HG03064 (cell line): ENCODE measurements around the gene PHLDA3.
"Not testable (repeated sequence)": the region's sequence is repeated elsewhere in the genome, so short reads cannot be mapped to it uniquely, and the experiment has no call there.

Experiments
- ATAC-seq: cut with Tn5 transposase; IDR thresholded peaks from one replicate; pipeline ENCODE4 v1.9.1; 2021; ENCODE audit warnings: low read depth; ENCODE audit not compliant: unreplicated experiment

The PHLDA3 gene

DNA sequence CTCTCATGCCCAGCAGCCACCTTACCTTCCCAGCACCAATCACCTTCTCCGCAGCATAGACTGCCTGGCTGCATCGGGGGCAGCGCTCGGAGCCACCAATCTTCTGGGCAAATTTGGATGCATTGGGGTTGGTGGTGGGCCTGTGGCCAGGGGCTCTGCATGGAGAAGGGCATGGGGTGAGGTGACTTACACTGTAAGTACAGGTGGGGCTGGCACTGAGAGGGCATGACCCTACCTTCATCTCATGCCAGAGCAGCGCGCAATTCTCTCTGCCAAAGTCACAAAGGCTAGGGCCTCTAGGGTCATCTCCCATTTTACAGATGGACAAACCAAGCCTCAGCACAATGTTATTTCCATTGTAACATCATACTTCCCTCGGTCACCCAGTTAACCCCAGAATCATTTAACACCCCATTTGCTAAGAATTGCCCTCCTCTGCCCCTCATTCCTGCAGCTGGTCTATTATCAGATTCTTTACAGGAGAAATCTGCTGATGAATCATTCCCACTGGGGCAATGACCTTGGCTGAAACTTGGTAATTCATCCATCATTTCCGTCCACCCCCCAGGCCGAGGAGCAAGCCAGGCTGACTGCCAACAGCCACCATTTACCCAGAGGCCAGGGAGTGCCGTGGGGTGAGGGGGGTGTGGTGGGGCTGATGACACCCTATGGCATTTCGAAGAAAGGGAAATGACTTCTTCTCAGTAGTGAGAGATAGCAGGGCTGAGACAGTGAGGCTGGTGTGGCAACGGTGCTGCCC lies 20.0 kb upstream of the PHLDA3 start:
- ATAC-seq: no peak

DNA sequence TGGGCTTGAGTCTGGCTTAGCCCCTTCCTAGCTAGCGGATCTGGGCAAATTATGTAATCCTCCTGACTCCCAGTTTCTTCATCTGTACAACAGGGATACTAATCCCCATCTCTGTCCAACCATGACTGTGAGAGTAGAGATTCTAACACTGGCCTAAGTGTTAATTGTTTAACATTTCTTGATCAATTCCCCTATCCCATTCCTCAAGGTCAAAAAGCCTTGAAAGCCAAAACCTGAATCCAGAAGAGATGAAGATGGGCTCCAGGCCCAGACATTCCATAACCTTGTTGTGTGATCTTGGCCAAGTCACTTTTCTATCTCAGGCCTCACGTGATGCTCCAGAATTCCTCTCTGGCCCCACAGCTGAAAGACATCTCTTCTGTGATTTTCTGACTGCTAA lies 18.8 kb upstream of the PHLDA3 start:
- no peak for ATAC-seq

DNA sequence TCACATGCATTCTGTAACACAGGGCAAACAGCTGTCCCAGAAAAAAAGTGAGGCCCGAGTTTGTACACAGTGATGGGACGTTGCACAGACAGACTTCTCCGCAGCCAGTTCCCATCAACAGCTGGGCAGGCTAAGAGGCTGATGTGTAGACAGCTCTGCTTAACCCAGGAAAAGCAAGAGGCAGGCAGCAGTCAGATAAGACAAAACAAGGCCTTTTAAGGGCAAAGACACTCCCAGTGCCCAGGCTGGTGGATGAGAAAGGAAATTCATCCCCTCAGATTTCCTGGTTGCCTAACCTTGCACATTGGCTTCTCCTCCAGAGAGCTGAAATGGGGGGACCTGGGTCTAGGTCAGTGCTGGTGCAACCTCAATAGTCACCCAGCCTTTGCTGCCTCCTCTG lies 17.2 kb upstream of the PHLDA3 start:
- ATAC-seq: no peak

DNA sequence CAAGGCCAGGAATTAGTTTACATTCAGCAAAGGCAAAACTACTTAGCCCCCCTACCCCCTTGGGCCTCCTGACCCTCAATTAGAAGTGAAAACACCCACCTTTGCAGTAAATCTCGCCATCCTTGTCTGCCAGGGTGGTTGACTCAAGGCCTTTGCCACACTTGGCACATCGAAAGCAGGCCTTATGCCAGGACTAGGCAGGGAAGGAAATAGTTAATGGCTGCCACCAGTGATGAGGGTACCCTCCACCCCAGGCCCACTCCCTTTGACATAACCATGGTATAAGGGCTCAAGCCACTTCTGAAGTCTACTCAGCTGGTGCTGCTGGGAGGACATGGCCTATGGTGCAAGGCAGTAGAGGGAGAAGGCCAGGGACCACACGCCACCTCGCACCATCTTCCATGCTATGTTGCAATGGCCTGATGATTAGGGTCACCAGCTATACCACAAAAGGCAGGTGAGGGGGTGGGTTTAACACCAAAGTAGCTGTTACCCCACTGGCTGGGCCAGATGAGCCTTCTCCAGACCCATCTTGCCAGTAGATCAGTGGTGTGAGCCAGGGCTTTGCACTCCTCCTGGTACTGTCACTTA lies 16.3 kb upstream of the PHLDA3 start:
- no peak for ATAC-seq

DNA sequence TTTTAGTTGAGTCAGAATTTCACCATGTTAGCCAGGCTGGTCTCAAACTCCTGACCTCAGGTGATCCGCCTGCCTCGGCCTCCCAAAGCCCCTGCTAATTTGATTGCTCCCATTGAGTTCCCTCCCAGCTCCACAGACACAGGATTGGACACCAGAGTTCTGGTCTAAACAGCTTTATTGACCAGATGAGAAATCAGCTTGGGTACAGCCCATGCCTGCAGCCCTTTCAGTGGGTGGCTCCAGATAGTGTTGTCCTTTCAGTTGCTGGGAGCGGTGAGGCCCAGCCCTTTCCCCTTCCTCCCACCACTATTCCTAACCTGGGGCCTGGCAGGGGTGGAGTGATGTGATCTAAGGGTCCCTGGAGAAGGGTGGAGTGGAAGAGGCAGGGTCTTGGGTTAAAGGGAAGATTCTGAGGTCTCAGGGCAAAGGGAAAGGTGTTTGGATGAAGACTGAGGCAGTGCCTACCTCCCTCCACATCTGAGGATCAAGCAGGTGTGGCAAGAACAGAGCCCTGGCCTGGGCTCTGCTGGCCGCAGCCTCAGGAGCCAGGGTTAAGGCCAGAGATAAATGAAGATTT lies 14.5 kb upstream of the PHLDA3 start:
- no peak for ATAC-seq

DNA sequence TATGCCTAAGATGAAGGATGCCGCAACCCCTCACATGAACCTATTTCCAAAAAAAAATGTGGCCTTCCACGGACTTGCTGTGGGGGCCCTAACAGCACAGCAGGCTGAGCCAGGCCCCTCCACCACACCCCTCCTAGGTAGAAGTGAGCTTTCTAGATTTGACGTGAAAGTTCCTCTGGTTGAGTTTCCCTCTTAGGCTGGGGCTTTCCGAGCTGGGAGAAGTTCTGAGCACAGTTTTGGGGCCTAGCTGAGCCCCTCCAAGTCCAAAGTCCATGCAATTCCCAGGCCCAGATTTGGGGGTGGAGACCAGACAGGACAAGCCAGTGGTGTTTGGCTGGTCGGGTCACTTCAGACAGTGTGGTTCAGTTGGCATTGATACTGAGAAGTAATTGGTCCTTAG lies 13.8 kb upstream of the PHLDA3 start:
- no peak for ATAC-seq

DNA sequence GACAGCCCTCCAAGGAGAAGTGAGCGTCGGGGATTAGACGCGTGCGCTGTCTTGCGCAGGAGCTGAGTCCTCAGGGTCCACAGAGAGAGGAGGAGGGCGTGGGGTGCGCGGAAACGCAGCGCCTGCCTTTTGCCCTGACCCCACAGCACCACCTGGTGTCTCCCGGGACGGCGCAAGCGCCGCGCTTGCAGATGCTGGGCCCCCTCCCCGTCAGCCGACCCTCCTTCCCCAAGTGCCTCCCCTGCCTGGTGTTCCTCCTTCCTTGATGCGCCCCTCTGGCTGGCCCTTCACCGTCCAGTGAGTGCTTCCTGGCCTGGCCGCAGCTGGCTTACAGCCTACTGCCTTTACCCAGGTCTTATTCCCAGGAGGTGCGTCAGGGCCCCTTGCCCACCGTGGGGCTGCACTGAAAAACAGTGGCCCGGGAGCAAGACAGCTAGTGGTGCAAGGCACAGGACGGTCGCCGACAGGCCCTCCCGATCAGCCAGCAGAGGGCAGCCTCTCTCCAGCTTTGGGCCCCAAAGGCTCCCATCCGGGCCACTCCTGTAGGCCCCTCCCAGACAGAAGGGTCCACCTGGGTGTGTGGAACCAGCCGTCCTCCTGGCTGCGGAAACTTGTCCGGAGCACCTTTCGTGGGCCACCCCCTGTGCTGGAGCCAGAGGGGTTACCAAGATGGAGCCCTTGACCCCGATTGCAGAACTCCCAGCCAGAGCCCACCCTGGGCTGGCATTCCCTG lies 12.9 kb upstream of the PHLDA3 start:
- peak; percentile 38 for ATAC-seq

DNA sequence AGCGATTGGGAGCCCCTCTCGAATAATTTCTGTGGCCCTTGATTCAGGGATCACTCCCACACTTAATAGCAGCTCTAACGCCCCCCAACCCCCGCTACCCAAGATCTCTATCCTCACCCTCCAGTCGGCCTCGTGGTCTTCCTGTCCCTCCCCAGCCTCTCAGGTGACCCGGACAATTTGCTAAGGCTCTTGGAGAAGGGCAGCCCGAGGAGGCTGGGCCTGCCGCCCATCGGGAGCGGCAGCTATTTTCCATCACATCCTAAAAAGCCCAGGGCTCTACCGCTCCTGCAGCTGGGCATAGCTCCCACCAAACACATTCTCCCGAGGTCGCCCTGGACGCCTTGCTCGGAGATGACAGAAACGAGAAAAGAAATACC lies 12.0 kb upstream of the PHLDA3 start:
- ATAC-seq: no peak

DNA sequence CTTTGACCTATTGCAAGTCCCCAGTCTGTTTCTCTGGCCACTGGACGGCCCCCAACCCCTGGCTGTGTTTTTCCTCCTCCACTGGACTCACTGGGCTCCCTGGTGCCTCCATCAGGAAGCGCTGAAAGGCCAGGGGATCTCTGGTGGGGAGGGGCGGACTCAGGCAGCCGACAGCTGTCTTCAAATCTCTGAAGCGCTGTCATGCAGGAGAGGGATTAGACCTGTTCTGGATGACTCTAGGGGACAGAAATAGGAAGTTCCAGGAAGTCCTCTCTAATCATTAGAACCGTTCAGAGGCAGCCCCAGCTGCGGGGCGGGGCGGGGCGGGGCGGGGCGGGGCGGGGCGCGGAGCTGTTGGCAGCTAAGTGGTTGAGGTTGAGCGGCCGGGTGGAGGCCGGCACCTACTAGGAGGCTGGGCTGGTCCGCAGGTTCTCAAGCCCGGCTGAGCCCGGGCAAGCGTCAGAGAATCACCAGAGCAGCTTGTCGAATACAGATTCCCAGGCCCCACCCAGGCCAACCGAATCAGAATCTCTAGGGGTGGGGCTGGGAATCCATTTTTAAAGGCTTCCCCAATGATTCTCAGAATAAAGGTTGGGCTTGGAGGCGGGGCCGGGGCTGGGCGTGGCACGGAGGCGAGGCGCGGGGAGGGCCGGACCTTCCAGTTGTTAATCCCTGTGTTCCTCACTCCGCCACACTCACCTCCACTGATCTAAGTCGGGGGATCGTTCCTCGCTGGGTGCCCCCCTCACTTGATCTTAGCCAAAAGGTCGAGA lies 11.4 kb upstream of the PHLDA3 start:
- peak; percentile 69 for ATAC-seq

DNA sequence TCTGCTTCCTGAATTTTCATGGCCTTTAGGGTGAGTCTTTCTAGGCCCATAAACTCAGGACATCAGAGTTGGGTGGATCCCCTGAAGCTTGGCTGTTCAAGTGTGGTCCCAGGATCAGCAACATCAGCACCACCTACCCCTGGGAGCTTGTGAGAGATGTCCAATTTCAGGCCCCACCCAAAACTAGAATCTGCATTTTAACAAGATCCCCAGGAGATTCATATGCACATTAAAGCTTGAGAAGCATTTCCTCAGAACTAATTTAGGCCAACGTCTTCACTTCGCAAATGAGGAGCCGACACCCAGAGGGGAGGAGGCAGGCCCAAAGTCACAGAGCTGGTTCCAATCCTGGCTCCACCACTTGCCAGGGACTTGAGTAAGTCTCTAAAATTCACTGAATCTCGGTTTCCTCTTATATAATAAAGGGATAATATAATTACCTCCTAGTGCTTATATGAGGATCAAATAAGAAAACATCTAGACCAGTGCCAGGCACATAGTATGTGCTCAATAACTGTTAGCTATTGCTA lies 10.3 kb upstream of the PHLDA3 start:
- ATAC-seq: no peak

DNA sequence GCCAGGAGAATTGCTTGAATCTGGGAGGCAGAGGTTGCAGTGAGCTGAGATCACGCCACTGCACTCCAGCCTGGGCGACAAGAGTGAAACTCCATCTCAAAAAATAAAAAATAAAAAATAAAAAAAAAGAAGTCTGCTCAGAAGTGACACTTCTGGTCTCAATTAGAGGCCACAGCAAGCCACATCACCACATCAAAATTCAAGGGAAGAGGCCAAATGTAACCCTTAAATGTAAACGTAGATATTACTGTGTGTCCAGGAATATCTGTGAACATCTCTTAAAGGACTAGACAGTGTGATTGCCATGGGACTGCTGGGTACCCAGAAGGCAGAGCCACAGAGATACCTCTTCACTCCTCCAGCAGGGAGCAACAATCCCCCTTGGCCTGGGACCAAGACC lies 9.7 kb upstream of the PHLDA3 start:
- not testable (repeated sequence) for ATAC-seq

DNA sequence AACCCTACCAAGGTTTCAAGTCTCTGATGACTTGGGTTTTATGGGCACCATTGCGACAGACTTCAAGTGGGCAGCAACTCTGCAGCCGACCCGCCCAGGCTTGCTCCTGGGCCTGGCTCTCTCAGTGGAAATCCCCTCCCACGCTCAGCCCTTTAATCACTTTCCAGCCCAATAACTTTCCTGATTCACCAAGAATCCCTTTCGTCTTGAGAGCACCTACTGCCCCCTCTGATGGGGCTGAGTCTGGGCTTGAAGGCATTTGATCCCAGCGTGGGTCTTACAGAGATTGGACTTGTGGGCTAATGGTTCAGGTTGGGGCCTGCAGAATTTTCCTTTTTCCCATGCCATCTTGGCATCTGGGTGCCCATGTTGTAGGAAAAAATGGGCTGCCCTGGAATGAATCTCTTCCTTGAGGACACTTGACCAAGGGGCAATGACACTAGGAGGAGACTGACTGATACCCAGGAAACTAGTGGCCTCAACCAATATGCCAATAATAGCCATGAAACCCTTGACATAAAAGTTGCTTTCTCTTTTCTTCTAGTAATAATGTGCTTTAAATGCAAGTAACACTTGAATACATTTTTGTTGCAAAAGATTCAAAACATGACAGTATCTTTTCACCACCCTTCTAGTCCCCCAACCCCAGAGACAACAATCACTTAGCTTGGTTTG lies 7.8 kb upstream of the PHLDA3 start:
- ATAC-seq: no peak

DNA sequence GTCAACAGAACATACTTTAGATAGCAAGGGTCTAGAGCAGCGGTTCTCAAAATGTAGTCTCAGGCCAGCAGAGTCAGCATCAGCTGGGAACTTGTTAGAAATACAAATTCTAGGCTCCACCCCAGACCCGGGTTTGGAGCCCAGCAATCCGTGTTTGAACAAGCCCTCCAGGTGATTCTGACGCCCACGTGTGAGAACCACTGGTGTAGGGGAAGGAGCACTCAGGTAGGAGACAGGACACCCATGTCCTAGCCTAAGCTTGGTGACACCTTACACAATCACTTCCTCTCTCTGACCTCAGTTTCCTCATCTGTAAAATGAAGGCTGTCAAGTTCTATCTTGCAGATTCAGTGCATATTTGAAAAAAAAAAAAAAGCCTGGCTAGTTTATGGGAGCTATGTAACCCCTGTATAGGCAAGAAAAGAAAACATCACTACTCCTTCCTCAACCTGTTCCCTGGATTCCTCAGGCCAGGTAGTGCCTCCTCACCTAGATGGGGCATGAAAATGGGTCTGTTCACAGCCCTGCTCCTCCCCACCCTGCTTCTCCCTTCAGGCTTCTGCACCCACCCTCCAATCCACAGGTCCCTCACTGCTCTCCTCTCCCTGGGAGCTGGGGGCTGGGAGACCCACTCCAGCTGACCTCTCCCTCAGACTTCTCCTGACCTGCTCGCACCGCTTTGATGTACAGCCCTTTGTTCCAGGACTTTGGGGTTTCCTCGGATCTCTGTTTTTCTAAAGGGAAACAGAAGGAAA lies 7.1 kb upstream of the PHLDA3 start:
- no peak for ATAC-seq

DNA sequence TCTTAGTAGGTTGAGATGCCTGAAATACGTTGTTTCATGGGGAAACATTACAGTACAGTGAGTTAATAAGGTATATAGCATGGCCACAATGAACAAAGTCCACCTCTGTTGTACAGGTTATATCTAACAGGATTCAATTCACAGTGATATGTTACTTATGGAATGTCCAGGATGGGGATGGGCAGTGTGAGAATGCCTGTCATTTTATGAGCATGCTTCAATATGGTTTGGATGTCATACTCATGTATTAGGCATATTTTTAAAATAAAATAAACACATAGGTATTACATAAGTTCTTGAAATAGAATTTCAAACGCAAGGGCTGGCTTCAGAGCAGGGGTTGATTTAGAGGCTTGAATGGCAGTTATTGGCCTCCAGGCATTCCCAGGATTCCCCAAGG lies 6.1 kb upstream of the PHLDA3 start:
- ATAC-seq: no peak

DNA sequence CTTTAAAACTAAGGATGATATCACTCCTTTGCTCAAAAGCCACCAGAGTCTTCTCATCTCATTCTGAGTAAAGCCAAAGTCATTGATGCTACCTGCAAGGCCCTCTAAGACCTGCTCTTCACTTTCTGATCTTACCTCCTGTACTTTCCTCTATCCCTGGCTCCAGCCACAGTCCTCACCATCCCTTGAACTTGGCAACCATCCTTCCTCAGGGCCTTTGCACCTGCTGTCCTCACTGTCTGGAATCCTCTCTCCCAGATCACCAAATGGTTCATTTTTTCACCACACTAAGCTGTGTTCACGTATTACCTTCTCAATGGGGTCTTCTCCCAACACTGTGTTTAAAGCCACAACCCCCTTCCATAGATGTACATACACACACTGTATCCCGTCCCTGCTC lies 4.3 kb upstream of the PHLDA3 start:
- ATAC-seq: no peak

DNA sequence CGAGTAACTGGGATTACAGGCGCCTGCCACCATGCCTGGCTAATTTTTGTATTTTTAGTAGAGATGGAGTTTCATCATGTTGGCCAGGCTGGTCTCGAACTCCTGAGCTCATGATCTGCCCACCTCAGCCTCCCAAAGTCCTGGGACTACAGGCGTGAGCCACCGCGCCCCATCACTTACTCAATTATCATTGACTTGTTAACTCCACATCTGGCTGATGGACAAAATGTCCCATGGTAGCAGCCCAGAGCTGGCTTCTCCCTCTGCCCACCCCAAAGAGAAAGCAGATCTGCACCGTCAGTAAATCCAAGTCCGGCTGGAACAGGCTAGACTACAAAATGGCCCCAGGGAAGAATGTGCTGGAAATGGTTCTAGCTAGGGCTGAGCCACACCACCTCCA lies 3.3 kb upstream of the PHLDA3 start:
- ATAC-seq: not testable (repeated sequence)

DNA sequence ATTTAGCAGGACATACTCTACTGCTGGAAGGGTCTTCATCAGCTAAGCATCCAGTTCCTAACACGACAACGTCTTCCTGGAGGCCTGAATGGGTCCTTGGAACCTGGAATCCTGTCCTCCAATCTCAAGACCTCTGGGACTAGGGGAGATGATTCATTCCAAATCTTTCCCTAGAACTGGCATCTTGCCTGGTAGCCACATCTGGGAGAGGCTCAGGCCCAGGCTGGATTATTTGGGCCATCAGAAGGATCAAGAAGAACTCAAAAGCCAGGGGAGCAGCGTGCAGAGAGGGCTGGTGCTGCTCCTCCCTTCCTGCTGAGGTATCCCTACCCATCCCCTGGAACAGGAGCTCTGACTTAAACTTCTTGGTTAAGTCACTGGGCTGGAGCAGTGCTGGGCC lies 2.8 kb upstream of the PHLDA3 start:
- no peak for ATAC-seq

DNA sequence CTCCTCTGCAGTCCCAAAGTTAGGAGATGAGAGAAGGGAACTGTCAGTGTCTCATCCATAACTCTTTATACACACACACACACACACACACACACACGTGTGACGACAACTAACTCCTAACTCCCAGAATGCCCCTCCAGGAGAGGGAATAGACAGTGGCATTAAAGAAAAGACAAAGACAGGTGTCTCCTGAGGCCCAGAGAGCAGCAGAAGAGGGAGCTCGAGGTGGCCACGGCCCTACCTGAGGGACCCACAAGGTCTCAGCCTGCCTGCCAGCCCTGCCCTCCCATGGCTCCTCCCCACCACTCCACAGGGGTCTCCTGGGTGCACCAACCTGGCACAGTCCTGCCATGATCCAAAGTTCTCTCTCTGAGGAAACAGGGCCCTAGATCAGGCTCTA lies 1.6 kb upstream of the PHLDA3 start:
- ATAC-seq: no peak

DNA sequence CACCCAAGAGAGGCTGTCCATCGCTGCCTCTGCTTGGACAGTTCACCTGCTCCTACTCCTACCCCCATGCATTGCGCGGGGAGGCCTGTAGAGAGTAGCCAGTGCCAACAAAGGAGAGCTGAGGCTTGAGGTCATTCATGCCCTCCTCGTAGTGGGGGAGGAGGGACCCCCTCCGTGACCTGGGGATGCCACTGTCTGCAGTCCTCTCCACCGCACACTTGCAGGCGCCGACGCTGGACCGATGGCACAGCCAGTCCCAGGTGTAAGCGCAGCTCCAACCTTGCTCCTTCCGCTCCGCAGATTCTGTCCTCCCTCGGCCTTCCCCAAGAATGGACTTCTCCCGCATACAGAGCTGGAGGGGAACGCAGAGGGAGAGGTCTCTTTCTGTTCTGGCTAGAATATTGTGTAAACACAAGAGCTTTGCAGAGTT lies 672 bp upstream of the PHLDA3 start:
- no peak for ATAC-seq
